IPS DF 6.9 (cell line): Measurements from ENCODE around the gene SBF2.

ENCODE experiments used
- DNase-seq: peaks from one replicate; pipeline ENCODE4 v3.0.0-alpha.2; 2013; ENCODE audit warnings: low read depth, low spot score
- H3K27ac ChIP-seq: one replicate; pipeline ENCODE4 v1.5.1; 2013; ENCODE audit warnings: low read length, control low read depth
- H3K27me3 ChIP-seq: 2 replicates; pipeline ENCODE4 v1.6.1; 2013; ENCODE audit warnings: mild to moderate bottlenecking, low read length; ENCODE audit not compliant: control insufficient read depth, insufficient read depth
- H3K36me3 ChIP-seq: 2 replicates; pipeline ENCODE4 v1.6.1; 2013; ENCODE audit warnings: low read length; ENCODE audit not compliant: control insufficient read depth, insufficient read depth
- H3K4me1 ChIP-seq: 2 replicates; pipeline ENCODE4 v1.6.1; 2013; ENCODE audit warnings: low read length; ENCODE audit not compliant: control insufficient read depth, insufficient read depth
- H3K4me3 ChIP-seq: 2 replicates; pipeline ENCODE4 v1.5.1; 2013; ENCODE audit warnings: mild to moderate bottlenecking, low read length
- H3K9me3 ChIP-seq: 2 replicates; pipeline ENCODE4 v1.6.1; 2013; ENCODE audit warnings: low read length, inconsistent platforms; ENCODE audit not compliant: control insufficient read depth, insufficient read depth
- WGBS: extraction: QIAGEN DNeasy Blood & Tissue Kit; methylation state at CpG from one replicate; pipeline ENCODE4 v1.1.7; 2013; ENCODE audit warnings: mixed read lengths, missing lambda C conversion rate; ENCODE audit not compliant: insufficient read length, insufficient coverage; 5-methylcytosine and 5-hydroxymethylcytosine counted together

The SBF2 gene

DNA sequence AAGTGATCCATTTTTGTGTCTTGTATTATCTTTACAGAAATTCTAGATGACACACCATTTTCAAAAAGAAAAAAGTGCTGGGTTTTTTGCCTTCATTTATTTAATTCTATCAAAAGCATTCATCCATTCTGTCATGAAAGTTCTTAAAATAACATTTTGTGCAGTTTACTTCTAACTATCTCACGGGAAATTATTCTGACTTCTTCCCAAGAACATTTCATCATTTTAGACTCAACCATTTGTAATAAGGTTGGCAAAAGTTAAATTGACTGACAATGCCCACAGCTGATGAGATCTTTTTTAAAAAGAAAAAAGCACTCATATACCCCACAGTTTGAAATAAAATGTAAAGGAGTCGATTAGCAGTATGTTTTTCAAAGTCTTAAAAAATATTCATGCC, 68.5 kb downstream of the SBF2 start:
- no peaks in the 10 kb centered on the region for H3K4me1 ChIP-seq
- DNase-seq: no peak

DNA sequence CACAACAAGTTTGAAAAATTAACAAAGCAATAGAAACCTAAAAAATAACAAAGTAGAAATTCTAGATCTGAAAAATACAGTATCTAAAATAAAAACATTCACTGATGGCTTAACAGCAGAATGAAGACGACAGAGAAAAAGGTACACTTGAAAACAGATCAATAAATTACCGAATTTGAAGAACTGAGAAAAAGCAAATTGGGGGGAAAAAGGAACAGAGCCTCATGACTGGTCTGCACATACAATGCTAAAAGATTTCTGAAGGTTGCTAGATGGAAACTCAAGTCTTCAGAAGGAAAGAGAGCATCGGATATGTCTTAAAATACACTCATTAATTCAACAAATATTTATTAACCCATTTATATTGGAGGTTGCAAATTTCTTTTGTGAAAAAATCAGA, 71.6 kb downstream of the SBF2 start:
- no CpG with 5 or more reads among the region's 3 CpGs for WGBS

More for the DNA sequence above, 68.5 kb downstream of the SBF2 start:
- Histone ChIP-seq H3K36me3 (no peaks in the 10 kb centered on the region), H3K4me3 (no peak overlapping the region), H3K27me3 (no peaks in the 10 kb centered on the region), H3K27ac (no peak overlapping the region), H3K9me3 (no peaks in the 10 kb centered on the region)
- no CpG with 5 or more reads among the region's 2 CpGs for WGBS

DNA sequence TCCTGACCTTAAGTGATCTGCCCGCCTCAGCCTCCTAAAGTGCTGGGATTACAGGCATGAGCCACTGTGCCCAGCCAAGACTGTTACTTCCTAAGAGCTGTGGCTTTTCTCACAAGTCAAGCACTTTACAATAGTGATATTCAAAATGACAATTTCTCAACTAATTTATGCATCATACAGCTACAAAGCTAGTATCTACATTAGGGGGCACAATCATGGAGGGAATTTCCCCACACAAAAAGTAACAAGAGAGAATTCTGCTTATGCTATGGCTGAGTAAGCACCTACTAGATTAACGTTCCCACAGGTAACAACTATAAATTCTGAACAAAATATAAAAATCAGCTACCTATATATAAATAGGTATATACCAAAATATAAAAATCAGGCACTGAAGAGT, 72.7 kb downstream of the SBF2 start:
- H3K36me3 ChIP-seq: no peaks in the 10 kb centered on the region
- no peaks in the 10 kb centered on the region for H3K4me1 ChIP-seq
- H3K9me3 ChIP-seq: no peaks in the 10 kb centered on the region
- no peak for DNase-seq
- H3K4me3 ChIP-seq: no peak overlapping the region
- WGBS: no CpG with 5 or more reads among the region's 2 CpGs
- H3K27me3 ChIP-seq: no peaks in the 10 kb centered on the region
- no peak overlapping the region for H3K27ac ChIP-seq

More for the DNA sequence above, 71.6 kb downstream of the SBF2 start:
- no peak for DNase-seq
- no peak overlapping the region for H3K27ac ChIP-seq
- H3K4me3 ChIP-seq: no peak overlapping the region
- no peaks in the 10 kb centered on the region for H3K9me3 ChIP-seq
- H3K27me3 ChIP-seq: no peaks in the 10 kb centered on the region
- H3K4me1 ChIP-seq: no peaks in the 10 kb centered on the region
- no peaks in the 10 kb centered on the region for H3K36me3 ChIP-seq

DNA sequence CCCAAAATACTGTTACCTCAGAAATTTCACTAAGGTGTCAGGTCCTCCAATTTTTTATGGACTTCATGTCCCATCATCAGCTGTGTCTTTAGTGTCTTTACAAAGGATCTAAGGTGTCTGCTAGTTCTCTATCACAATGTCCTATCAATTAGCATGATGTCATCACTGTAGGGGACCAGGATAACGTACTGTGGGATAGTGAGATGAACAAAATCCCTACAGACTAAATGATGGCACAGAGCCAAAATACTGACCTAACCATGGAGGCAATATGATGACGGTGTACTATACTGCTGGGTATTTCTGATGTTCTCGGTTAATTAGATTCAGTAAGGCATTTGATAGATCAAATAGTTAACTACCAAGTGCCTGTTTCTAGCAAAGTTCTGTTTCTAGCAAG, 82.5 kb downstream of the SBF2 start:
- Histone ChIP-seq H3K9me3 (no peaks in the 10 kb centered on the region), H3K36me3 (no peaks in the 10 kb centered on the region), H3K4me3 (no peak overlapping the region), H3K27me3 (no peaks in the 10 kb centered on the region), H3K27ac (no peak overlapping the region), H3K4me1 (no peaks in the 10 kb centered on the region)
- DNase-seq: no peak
- no CpG with 5 or more reads among the region's 3 CpGs for WGBS

DNA sequence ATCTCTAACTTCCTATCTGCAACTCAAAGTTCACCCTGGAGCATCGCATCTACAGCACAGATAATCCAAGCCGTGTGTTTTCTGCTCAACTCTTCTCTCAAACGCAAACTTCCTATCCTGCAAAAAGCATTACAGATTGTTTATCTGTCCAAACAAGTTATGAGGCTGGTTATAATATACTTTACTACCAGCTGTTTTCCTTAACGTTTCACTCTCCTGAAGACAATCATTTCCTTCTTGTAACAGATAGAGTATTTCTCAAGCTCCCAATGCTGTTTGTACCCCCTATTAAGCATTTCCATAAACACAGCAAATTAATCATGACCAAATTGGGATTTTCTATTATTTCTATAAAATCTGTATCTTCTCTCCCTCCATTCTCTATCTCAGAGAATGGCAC, 84.7 kb downstream of the SBF2 start:
- no peaks in the 10 kb centered on the region for H3K9me3 ChIP-seq
- no peaks in the 10 kb centered on the region for H3K36me3 ChIP-seq
- no peaks in the 10 kb centered on the region; the same call in 1 of the 2 replicates for H3K4me1 ChIP-seq
- no peak overlapping the region for H3K4me3 ChIP-seq
- no peak overlapping the region for H3K27ac ChIP-seq
- WGBS: no CpG with 5 or more reads among the region's 4 CpGs
- no peak for DNase-seq
- no peaks in the 10 kb centered on the region for H3K27me3 ChIP-seq

DNA sequence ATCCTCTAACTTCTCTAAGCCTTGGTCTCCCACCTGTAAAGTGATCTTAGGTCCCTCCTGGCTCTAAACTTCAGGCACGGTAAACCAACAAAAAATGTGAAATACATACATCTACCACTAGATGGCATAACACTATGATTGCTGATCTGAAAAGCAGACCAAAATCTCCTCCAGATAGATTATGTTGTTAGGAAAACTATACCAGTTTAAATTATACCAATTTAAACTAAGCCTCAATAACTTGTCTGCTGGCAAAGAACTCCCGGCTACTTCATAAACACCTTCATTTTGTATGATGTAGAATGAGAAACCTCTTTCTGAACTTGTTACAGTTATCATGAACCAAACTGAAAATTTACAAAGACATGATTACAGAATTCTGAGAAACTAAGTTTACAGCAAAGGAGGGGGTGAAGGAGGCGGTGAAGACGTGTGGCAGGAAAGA, 85.9 kb downstream of the SBF2 start:
- H3K4me1 ChIP-seq: no peaks in the 10 kb centered on the region; the same call in 1 of the 2 replicates
- no peaks in the 10 kb centered on the region for H3K27me3 ChIP-seq
- H3K9me3 ChIP-seq: no peaks in the 10 kb centered on the region; the same call in 1 of the 2 replicates
- peak; percentile 33 for DNase-seq
- H3K36me3 ChIP-seq: no peaks in the 10 kb centered on the region
- no peak overlapping the region for H3K27ac ChIP-seq
- no peak overlapping the region for H3K4me3 ChIP-seq
- WGBS: no CpG with 5 or more reads among the region's 4 CpGs

DNA sequence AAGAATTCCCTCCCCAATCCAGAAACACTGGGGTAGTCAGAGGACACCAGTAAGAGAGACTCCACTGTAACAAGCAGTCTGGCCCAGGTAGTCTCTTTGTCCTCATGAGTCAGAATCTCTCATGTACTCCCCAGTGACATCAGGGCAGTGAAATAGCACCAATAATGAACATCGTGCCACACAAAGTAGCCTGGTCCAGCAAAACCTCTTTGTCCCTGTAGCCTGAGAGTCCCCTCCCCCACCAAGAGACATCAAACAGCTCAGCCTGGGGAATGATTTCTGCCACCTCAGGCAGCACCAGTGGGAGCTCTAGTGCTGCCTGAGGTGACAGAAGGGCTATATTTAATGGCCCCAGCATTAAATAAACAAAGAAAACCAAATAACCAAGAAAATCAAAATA, 88.1 kb downstream of the SBF2 start:
- Histone ChIP-seq H3K36me3 (no peaks in the 10 kb centered on the region), H3K9me3 (no peaks in the 10 kb centered on the region; the same call in 1 of the 2 replicates), H3K4me3 (no peak overlapping the region), H3K27me3 (no peaks in the 10 kb centered on the region), H3K4me1 (no peaks in the 10 kb centered on the region; the same call in 1 of the 2 replicates), H3K27ac (no peak overlapping the region)
- no CpG with 5 or more reads among the region's 1 CpG for WGBS
- DNase-seq: no peak

DNA sequence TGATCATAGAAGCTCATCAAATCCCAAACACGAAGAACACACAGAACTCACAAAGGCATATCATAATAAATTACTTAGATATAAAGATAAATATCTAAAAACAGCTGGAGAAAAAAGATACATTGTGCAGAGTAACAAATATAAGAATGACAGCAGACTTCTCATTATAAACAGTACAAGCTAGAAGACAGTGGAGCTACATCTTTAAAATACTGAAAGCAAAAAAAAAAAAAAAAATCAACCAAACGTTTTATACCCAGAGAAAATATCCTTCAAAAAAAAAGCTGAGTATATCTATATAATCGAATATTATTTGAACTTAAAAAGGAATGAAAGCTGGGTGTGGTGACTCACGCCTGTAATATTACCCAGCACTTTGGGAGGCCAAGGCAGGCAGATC, 90.0 kb downstream of the SBF2 start:
- Histone ChIP-seq H3K4me3 (no peak overlapping the region), H3K36me3 (no peaks in the 10 kb centered on the region), H3K9me3 (no peaks in the 10 kb centered on the region; the same call in 1 of the 2 replicates), H3K27ac (no peak overlapping the region), H3K27me3 (no peaks in the 10 kb centered on the region), H3K4me1 (no peaks in the 10 kb centered on the region; the same call in 1 of the 2 replicates)
- WGBS: no CpG with 5 or more reads among the region's 4 CpGs
- DNase-seq: no peak

DNA sequence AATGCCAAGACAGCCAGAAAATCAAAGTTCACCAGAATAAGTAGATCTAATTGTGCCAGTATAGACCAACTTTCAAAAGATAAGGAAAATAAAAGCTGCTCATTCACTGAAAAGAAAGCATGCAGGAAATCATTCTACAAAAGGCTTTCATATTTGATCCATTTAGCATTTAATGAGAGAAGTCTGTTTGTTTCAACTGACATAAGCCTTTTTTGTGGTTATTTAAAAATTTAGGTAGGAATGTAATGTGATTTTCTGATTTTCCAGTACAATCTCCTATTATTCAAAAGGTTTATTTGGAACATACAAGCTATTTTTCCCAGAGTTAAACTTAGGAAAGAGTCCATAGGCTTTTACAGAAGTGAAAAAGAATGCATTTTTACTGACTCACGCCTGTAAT, 92.7 kb downstream of the SBF2 start:
- no peak overlapping the region for H3K4me3 ChIP-seq
- H3K27ac ChIP-seq: no peak overlapping the region
- no peaks in the 10 kb centered on the region for H3K27me3 ChIP-seq
- H3K4me1 ChIP-seq: no peaks in the 10 kb centered on the region; the same call in 1 of the 2 replicates
- H3K36me3 ChIP-seq: no peaks in the 10 kb centered on the region
- WGBS: no CpG with 5 or more reads among the region's 1 CpG
- no peaks in the 10 kb centered on the region; the same call in 1 of the 2 replicates for H3K9me3 ChIP-seq
- no peak for DNase-seq

DNA sequence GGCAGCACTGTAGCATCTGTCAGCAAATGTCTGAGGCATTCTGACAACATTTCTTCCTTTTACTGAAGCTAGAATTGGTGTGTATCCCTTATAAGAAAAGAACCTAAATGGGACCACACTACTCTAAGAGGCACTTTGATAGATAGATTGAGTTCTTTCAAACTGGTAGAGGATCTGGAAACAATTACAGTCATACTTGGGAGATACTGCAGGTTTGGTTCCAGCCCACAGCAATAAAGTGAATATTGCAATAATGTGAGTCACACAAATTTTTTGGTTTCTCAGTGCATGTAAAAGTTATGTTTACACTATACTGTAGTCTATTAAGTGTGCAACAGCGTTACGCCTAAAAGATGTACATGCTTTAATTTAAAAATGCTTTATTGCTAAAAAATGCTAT, 96.9 kb downstream of the SBF2 start:
- H3K4me1 ChIP-seq: no peaks in the 10 kb centered on the region
- WGBS: no CpG with 5 or more reads among the region's 2 CpGs
- no peak overlapping the region for H3K4me3 ChIP-seq
- H3K36me3 ChIP-seq: no peaks in the 10 kb centered on the region
- no peaks in the 10 kb centered on the region for H3K27me3 ChIP-seq
- H3K27ac ChIP-seq: no peak overlapping the region
- H3K9me3 ChIP-seq: no peaks in the 10 kb centered on the region
- DNase-seq: no peak

DNA sequence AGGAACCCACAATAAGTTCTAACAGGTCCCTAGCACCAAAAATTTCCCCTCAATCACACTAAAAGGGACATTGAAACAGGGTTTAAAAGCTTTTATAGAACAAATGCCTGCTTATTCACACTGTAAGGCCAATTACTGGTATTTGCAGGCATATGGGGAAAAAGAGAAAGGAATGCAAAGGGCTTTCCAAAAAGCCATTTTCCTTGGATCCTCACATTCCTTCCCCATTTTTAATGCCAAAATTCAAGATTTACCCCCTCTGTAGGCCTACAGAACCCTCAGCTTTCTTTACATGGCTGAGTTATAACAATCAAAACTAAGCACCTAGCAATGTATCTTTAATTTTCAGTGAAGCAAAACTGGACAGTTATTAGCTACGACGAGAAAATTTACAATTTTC, 102.0 kb downstream of the SBF2 start:
- no peaks in the 10 kb centered on the region for H3K4me1 ChIP-seq
- no peak overlapping the region for H3K4me3 ChIP-seq
- no peak for DNase-seq
- WGBS: no CpG with 5 or more reads among the region's 2 CpGs
- no peaks in the 10 kb centered on the region for H3K9me3 ChIP-seq
- no peaks in the 10 kb centered on the region for H3K36me3 ChIP-seq
- H3K27me3 ChIP-seq: no peaks in the 10 kb centered on the region
- no peak overlapping the region for H3K27ac ChIP-seq
